Measurements from ENCODE around the gene DMAC2.

GRCh38 chr19:41427647-41428480 is 11.8 kb downstream of the DMAC2 start:
- TF ChIP-seq CTCF (IDR thresholded peaks at IDR 0.05) = peak in 1 of 4 experiments; percentile 14
- no peak for TF ChIP-seq EP300 (IDR thresholded peaks at IDR 0.05)
- TF ChIP-seq POLR2AphosphoS5 (IDR thresholded peaks at IDR 0.05) = no peak
